SIG-M5 treated with dmso at 0.1 percent for 504 hours (cell line): Measurements from ENCODE around the gene RTP3.
"Not testable (repeated sequence)": the region's sequence is repeated elsewhere in the genome, so short reads cannot be mapped to it uniquely, and the experiment has no call there.

ENCODE experiments used
- DNase-seq: peaks from one replicate; lab custom pipeline; 2025; ENCODE audit not compliant: unreplicated experiment; lab: John Stamatoyannopoulos, UW

The RTP3 gene

DNA sequence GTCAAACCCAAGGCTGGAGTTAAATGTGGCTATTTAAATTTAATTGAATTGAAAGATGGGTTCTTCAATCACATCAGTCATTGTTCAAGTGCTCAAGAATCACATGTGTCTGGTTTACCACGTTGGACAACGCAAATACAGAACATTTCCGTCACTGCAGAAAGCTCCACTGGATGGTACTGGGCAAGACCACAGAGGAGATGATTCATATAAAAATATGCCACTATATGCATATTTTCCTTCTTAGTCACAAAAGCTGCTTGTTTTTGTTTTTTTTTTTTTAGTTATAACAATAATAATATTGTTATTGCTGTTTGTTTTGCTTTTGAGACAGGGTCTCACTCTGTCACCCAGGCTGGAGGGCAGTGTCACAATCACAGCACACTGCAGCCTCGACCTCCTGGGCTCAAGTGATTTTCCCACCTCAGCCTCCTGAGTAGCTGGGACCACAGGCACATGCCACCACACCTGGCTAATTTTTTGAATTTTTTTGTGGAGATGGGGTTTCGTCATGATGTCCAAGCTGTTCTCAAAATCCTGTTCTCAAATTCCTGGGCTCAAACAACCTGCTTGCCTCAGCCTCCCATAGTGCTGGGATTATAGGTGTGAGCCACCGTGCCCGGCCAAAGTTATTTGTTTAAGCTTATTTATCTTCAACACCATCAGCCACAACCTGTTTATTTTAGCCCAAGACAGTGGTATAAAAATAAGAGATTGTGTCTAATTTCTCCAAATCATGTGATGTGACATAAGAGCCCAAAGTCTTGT lies 19.4 kb downstream of the RTP3 start:
- DNase-seq = no peak

DNA sequence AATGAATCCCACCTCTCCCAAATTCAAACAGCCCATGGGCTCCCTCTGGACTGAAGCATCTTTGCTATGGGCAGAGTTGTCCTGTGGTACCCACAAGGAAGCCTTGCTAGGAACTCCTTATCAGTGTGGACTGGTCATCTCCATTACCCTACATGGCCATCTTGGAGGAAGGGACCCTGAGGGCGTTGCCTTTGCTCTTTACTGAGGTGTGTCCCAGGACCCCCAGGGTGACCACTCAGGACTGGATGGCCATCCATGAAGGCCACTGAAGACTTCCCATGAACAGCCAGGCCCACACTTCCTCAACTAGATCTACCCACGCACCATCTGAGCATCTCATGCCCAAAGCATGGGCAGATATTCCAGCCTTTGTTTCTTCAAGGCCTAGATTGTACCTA lies 20.0 kb downstream of the RTP3 start:
- no peak for DNase-seq

DNA sequence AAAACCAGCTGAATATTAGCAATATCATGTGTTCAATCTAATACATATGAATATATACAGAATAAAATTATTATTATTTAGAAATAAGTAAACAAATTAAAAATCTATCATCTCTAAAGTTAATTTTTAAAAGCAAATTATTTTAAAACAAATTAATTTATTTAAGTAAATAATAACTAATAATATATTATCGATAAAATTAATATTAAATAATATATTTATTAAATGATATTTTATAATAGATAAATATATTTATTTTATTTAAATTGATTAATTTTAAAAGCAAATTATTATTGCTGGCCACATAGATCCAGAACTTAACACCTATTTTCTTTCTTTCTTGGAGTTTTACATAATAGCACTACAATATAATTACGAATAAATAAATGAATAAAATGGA lies 22.2 kb downstream of the RTP3 start:
- DNase-seq = no peak

DNA sequence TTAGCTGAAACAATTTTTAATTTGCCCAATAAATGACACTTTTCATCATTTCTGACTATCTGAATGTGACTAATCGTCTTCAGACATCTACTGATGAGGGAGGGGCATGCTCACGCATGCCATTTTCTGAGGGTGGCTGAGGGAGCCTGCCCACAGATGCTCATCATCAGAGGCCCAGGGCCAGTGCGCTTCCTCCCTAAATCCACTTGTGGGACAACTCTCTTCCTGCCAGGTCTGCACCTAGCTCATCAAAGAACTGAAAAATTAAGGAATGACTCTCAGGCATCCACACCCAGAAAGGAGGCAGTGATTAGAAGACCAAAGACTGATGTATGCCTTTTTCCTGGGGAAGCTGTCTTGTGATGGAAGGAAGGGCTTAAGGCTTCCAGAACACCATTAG lies 22.8 kb downstream of the RTP3 start:
- no peak for DNase-seq

DNA sequence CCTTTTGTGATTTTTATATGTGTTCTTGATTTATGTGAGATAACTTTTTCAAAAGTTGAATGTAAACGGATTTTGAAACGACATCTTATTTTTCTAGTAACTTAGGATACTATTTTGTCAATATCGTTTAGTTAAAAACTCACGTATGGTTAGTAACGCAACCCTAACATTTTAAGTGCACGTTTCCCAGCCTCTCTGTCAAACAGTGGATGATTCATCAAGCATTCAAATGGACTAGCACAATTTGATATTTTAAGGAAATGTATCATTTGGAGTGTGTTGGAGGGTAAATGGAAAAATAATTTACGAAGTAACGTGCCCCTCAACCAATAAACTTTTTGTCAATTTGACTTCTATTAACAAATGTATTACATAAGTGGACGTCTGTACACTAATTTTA lies 23.3 kb downstream of the RTP3 start:
- no peak for DNase-seq

DNA sequence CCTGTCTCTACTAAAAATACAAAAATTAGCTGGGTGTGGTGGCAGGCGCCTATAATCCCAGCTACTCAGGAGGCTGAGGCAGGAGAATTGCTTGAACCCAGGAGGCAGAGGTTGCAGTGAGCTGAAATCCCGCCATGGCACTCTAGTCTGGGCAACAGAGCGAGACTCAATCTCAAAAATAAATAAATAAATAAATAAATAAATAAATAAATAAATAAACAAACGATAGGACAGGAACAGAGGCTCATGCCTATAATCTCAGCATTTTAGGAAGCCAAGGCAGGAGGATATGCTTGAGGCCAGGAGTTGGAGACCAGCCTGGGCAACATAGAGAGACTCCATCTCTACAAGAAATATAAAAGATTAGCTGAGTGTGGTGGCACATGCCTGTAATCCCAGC lies 24.4 kb downstream of the RTP3 start:
- not testable (repeated sequence) for DNase-seq

DNA sequence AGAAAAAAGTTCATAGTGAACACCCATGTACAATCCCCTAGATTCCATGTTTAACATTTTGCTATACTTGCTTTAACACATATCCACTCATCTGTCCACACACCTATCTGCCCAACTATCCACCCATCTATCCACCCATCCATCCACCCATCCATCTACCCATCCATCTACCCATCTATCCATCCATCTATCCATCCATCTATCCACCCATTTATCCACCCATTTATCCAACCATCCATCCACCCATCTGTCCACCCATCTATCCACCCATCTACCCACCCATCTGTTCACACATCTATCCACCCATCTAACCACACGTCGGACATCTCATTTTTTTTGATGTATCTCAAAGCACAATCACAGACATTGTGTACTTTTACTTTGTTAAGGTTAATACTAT lies 25.8 kb downstream of the RTP3 start:
- DNase-seq = no peak

DNA sequence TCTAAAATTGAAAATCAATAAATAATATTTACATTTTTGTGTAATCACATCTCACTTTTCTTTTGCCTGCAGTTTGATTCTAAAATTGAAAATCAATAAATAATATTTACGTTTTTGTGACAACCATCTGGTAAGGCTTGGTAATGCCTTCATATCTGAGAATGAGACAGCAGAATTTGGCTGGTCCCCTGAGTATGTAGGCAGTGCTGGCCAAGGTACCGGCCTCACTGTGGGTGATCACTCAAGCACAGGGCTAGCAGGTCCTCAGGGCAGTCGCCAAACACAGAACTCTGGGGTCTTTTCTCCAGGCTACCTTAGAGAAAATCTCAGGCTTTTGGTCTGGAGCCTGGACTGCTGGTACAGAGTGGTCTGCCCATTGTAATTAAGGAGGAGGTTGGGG lies 26.2 kb downstream of the RTP3 start:
- no peak for DNase-seq

DNA sequence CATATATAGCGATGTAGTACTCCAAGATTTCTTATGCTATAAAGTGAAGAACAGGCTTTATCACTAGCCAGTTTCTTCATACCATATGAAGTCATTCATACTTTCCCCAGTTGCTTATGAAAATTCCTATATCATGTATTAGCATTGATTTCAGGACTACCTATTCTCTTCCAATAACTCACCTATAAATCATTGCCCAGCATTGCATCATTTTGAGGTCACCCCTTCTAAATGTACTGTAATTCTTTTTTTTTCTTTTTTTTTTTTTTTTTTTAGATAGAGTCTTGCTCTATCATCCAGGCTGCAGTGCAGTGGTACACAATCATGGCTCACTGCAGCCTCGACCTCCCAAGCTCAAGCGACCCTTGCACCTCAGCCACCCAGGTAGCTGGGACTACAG lies 27.1 kb downstream of the RTP3 start:
- DNase-seq = no peak

DNA sequence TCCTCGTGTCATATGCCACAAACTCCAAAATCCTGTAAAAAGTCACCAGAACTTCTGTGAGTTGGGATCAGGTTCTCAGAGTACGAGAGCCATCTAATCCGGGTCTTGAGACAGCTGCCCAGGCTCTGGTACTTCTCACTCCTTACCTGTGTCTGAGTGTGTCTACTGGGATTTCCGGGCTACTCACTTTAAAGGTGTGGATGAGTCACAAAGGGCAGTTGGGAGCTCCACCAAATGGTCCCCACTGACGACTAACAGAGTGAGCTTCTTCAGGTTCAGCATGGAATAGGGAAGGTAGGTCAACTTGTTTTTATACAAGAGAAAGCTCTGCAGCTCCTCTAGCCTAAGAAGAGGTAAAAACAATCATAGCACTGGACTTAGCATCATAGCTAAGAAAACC lies 29.5 kb downstream of the RTP3 start:
- no peak for DNase-seq

DNA sequence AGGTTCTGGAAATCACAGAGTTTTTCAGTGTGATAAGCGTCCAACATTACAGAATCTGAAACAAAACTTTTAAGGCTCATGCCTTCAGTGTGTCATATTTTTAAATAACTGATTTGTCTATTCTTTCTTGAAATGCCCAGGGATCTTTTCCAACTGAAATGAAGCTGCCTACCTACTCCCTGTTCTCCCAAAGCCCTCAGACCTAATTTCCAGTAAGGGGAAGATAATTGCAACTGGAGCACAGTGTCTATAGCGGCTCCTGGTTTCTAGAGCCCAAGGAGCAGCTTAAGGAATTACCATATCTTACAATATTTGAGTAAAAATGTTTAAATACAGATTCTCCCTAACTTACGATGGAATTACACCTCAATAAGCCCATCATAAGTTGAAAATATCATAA lies 35.3 kb downstream of the RTP3 start:
- DNase-seq = no peak

DNA sequence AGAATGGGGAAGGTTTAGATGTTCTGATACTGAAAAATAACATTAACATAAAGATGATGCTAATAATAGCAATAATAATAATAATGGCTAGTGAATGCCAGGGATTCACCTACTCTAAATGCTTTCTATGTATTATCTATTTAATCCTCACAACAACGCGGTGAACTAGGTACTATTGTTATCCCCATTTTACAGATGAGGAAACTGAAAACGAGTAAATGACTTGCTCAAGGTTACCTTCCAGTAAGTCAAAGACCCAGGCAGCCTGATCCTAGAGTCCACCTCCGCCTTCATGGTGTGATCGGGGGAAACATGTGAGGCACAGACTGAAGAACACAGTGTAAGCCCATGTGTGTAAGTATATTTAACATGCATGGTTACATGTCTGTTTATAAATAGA lies 38.0 kb downstream of the RTP3 start:
- no peak for DNase-seq

DNA sequence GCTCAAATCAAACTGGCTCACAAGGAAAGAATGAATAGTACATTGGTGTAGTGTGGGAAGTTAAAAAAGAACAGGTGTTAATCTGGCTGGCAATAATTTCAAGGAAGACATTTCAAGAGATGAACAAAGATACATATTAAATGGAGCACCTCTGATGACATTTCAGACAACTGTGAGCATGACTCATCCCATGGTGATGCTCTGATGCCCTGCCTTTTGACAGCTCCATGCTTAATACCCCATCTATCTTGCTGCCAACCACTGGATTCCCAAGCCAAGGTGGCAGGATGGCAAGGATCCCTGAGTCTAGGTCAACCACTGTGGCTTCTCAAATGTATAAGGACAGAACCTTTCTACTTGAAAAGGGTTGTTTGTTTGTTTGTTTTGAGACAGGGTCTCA lies 39.0 kb downstream of the RTP3 start:
- no peak for DNase-seq

DNA sequence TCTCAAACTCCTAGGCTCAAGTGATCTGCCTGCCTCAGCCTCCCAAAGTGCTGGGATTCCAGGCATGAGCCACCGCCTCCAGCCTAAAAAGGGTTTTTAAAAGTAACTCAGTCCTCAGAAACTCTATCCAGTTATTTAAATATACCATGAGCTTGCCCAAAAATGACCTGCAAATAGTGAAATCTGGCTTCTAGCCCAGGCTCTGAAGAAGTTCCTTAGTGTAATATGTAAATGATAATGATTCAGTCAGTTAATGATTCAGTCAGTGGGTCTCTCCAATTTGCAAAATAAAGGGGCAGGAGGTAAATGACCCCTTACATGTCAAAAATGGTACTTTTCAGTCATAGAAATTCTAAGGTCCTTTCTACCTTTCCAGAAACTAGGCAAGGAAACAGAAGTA lies 39.5 kb downstream of the RTP3 start:
- no peak for DNase-seq

DNA sequence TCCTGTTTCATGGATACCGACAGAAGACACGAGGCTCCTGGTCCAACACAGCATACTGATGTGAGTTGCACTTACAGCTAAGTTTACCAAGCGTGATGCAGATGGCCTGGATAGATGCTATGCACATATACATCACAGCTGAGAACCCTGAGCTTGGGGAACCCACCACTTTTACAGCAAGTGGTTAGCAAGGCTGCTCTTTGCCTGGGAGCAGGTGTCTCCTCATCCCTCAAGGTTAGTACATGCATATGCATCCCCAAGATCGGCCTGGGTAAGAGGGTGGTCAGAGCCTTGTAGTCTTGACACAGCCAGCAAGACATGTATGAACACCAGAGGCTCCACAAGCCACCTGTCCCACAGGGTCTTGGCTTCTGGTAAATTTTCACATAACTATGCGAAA lies 40.0 kb downstream of the RTP3 start:
- DNase-seq = no peak

DNA sequence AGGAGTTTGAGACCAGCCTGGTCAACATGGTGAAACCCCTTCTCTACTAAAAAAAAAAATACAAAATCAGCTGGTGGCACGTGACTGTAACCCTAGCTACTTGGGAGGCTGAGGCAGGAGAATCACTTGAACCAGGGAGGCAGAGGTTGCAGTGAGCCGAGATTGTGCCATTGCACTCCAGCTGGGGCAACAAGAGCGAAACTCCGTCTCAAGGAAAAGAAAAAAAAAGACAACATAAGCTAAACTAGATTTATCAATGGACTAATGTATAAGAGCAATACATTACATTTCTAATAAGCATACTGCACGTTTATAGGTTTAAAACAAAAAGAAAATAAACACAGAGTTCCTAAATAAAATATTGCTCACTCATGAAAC lies 40.6 kb downstream of the RTP3 start:
- DNase-seq = not testable (repeated sequence)

DNA sequence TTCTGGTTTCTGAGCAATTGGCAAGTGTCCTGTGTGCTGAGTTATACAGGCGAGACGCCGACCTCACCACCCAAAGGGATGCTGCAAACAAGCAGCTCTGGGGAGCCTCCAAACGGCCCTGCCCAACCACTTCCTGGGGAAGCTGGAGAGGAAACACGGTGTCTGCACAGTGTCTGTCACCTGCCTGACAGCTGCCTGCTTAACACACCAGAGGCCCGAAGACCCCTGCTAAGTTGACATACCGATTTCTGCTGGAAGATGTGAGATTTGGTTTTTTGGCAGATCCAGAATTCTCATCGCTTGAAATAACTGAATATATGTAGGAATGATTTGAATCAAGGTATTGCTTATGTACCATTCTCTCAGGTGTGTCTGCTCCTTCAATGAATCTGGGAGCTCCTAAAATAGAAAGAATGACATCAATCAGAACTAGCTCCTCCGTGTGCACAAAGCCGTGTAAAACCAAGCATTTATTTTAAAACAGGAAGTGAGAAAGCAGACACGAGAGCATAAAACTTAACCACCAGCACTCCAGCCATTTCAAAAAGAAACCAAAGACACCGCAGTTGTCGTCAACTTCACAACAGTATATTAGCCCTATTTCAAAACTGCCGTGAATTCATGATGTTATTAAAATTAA lies 41.1 kb downstream of the RTP3 start:
- DNase-seq = peak; percentile 90

DNA sequence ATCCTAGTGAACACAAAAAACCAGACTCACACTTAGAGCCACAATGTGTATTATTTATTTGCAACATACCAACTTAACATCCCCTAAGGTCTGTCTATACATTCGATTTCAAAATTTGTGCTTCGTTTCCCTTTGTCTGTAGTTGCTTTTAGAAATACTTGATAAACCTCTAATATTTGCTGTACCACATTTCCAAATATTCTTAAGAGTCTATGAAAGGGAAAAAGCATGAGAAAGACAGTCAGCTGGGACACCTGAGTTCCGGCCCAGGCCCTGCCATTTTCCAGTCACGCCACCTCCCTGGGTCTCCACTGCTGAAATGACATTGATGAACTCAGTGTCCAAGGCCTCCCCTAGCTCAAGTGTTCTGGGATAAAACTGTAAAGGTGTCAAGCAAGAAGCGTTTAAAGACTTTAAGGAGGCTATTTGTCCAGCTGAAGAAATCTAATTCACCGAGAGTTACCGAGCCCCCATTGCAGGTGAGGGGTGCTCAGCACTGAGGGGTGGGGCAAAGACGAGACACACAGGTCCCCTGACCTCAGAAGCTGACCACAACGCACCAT lies 41.7 kb downstream of the RTP3 start:
- no peak for DNase-seq

DNA sequence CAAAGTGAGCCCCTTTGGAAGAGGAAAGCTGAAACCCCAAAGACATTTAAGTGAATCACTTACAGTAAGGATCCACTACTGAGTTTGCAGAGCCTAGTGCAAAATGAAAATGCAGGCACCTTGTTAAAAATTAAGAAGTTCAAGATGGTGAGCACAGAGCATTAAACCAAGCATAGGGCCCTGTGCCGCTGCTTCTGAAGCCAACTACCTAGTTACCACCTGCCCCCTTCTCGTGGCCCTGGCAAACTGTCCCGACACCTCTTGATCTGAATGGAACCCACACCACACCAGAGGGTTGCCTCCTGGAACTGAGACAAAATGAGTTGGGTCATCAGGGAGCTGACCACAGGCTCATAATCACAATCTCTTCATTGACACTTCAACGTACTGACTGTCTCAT lies 42.8 kb downstream of the RTP3 start:
- DNase-seq = no peak

DNA sequence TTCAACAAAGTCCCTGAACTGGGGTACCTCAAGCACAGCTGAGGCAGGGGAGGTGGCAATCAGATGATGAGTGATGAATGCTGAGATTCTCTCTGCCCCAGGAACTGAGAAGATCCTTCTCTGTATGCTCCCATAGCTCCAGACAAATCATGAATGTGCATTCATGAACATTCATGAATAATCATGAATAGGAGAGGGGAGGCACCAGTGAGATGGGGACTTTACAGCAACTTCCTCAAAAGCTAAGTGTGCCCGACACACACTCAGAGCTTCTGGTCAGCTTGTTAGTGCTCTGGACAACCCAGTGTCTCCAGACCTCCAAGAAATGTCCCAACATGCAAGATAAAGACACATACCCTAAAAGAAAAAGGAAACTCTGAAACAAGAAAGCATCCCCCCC lies 44.1 kb downstream of the RTP3 start:
- no peak for DNase-seq

DNA sequence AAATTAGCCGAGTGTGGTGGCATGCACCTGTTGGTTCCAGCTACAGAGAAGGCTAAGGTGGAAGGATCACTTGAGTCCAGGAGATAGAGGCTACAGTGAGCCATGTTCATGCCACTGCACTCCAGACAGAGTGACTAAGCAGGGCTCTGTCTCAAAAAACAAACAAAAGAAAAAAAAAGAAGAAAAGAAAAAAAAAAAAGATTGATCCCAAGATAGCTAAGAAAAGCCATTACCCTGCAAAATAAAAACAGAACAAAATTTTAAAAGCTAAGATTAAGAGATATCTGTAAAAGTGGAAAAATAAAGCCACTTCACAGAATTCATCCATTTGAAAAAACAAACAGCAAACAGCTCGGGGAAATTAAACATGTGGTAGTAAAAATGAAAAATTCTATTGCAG lies 44.6 kb downstream of the RTP3 start:
- no peak for DNase-seq

DNA sequence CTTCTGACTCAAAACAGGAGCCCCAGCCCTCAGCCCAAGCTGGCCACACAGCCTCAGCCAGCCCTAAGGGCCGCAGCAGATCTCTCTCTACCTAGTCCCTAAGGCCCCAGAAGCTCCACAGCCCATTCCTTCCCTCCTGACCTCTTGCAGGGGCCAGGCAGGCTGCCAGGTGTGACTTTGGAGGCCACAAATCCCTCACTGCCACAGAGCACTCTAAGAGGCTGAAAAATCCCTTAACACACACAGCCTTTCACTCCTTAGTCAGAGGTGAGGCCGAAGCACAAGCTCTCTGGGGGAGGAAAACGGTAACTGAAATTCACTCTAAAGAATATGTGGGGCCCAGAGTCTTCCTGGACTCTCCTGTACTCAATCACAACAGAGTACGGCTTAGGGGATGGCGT lies 45.0 kb downstream of the RTP3 start:
- DNase-seq = no peak
